Coronary artery (tissue), 2 donors: ENCODE data around the gene WDR37.
"Not testable (repeated sequence)": the region's sequence is repeated elsewhere in the genome, so short reads cannot be mapped to it uniquely, and the experiment has no call there.

Experiments
- DNase-seq: peaks from one replicate; pipeline ENCODE4 v3.0.0-alpha.2; 2017; ENCODE audit warnings: low spot score
- H3K27ac ChIP-seq, 2 donors: fragments of 200-600 bp; sonication (generic); one replicate each; pipeline ENCODE4 v1.5.1; 2016 to 2019
- H3K4me3 ChIP-seq: fragments of 200-600 bp; sonication (generic); 2 replicates; pipeline ENCODE4 v1.5.1; 2016; ENCODE audit warnings: mild to moderate bottlenecking, moderate library complexity
- TF ChIP-seq, protein P1 (sequence below): fragments of 200-600 bp; sonication (generic); IDR thresholded peaks from one replicate; pipeline ENCODE4 v1.5.1; 2019; ENCODE audit warnings: antibody characterized with exemption

Gene WDR37

GRCh38 chr10:1026578-1026977, 29.6 kb upstream of the WDR37 start:
- no peak overlapping the region for H3K27ac ChIP-seq
- no peak overlapping the region for H3K4me3 ChIP-seq
- TF ChIP-seq, protein P1, sequence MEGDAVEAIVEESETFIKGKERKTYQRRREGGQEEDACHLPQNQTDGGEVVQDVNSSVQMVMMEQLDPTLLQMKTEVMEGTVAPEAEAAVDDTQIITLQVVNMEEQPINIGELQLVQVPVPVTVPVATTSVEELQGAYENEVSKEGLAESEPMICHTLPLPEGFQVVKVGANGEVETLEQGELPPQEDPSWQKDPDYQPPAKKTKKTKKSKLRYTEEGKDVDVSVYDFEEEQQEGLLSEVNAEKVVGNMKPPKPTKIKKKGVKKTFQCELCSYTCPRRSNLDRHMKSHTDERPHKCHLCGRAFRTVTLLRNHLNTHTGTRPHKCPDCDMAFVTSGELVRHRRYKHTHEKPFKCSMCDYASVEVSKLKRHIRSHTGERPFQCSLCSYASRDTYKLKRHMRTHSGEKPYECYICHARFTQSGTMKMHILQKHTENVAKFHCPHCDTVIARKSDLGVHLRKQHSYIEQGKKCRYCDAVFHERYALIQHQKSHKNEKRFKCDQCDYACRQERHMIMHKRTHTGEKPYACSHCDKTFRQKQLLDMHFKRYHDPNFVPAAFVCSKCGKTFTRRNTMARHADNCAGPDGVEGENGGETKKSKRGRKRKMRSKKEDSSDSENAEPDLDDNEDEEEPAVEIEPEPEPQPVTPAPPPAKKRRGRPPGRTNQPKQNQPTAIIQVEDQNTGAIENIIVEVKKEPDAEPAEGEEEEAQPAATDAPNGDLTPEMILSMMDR: no peak

DNA sequence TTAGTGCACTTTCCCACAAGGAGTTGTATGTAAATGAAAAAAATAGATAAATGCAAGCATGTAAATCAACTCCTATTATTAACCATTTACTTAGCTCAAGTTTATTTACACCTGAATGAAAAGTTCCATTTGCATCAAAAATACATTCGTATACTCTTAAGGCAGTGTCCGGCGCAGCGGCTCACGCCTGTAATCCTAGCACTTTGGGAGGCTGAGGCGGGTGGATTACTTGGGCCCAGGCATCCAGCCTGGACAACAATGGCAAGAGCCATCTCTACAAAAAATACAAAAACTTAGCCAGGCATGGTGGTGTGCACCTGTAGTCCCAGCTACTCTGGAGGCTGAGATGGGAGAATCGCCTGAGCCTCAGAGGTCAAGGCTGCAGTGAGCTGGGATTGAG, 26.3 kb upstream of the WDR37 start:
- TF ChIP-seq, protein P1: no peak
- no peak overlapping the region for H3K4me3 ChIP-seq
- no peak for DNase-seq
- H3K27ac ChIP-seq: no peak overlapping the region

More at GRCh38 chr10:1026578-1026977, 29.6 kb upstream of the WDR37 start:
- DNase-seq: no peak

DNA sequence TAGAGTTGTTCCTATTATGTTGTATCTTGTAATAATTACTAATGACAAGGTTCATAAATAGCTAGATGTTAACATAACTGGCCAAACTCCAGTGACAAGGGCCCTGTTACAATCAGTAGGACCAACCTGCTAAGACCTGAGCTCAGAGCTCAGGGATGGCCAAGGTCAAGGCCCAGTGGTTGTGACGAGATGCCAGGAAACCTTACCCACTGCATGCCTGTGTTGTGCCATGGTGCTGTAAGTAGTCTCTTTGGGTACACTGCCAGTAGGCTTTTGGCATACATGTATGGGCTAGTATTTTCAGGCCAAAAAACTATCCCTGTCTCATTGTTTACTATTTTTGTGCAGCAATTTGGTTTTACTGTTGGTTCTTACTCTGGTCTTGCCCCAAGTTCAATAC, 22.6 kb upstream of the WDR37 start:
- DNase-seq: no peak
- TF ChIP-seq, protein P1: no peak
- H3K27ac ChIP-seq: no peak overlapping the region
- no peak overlapping the region for H3K4me3 ChIP-seq

GRCh38 chr10:1034758-1035157, 21.4 kb upstream of the WDR37 start:
- DNase-seq: no peak
- TF ChIP-seq, protein P1: no peak
- Histone ChIP-seq H3K27ac (no peak overlapping the region), H3K4me3 (no peak overlapping the region)

GRCh38 chr10:1035201-1035600, 21.0 kb upstream of the WDR37 start:
- no peak for DNase-seq
- H3K27ac ChIP-seq: no peak overlapping the region
- TF ChIP-seq, protein P1: no peak

DNA sequence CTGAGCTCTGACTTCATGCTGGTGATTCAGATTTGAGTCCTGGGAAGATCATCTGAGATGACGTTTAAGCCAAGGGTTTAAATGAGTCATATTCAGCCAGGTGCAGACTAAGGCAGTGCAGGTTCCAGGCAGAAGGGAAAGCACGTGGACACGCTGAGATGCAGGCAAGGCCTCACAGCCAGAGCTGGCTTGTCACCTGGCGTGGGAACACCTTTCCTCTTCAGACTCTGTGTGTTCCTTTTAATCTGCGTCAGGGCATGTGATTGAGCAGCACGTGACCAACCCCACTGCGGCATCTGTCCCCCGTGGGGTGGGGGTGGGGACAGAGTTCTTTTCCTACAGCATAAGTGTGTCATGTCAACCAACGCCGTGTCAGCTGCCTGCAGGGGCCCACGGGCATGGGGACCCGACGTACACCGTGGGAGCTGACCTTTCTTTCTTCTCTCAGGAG, 19.8 kb upstream of the WDR37 start:
- TF ChIP-seq, protein P1: no peak
- H3K27ac ChIP-seq: no peak overlapping the region
- no peak overlapping the region for H3K4me3 ChIP-seq
- no peak for DNase-seq

More at GRCh38 chr10:1035201-1035600, 21.0 kb upstream of the WDR37 start:
- no peak overlapping the region for H3K4me3 ChIP-seq

DNA sequence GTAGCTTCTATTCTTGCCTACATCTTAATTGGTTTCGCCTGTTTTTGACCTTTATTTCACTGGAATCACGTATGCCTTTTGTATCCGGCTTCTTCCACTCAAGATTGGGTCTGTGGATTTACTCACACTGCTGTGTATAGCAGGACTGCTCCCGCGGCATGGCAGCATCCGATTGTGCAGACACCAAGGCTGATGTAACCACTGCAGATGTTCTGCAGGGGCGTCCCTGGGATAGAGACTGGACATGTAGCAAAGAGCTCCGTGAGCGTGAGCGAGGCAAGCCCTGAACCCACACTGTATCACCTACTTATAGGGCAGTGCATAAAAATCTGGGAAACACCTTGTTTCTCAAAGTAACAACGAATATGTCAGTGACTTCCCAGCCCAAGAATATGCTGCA, 19.1 kb upstream of the WDR37 start:
- Histone ChIP-seq H3K27ac (no peak overlapping the region), H3K4me3 (no peak overlapping the region)
- no peak for DNase-seq
- TF ChIP-seq, protein P1: no peak

DNA sequence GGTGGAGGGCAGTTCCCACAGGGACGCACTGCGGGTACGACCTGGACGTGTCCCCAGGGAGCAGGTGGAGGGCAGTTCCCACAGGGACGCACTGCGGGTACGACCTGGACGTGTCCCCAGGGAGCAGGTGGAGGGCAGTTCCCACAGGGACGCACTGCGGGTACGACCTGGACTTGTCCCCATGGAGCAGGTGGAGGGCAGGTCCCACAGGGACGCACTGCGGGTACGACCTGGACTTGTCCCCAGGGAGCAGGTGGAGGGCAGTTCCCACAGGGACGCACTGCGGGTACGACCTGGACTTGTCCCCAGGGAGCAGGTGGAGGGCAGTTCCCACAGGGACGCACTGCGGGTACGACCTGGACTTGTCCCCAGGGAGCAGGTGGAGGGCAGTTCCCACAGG, 17.4 kb upstream of the WDR37 start:
- H3K4me3 ChIP-seq, DNase-seq, H3K27ac ChIP-seq: not testable (repeated sequence)
